Jurkat, Clone E6-1 (cell line): ENCODE measurements around the gene LMO1.

ENCODE experiments used
- DNase-seq: peaks from one replicate; pipeline ENCODE4 v3.0.0-alpha.2; 2011; ENCODE audit warnings: low read depth, low spot score
- H3K4me3 ChIP-seq: 2 replicates; pipeline ENCODE4 v1.5.1; 2011; ENCODE audit warnings: mild to moderate bottlenecking, low read length, control low read depth, moderate library complexity

The LMO1 gene

DNA sequence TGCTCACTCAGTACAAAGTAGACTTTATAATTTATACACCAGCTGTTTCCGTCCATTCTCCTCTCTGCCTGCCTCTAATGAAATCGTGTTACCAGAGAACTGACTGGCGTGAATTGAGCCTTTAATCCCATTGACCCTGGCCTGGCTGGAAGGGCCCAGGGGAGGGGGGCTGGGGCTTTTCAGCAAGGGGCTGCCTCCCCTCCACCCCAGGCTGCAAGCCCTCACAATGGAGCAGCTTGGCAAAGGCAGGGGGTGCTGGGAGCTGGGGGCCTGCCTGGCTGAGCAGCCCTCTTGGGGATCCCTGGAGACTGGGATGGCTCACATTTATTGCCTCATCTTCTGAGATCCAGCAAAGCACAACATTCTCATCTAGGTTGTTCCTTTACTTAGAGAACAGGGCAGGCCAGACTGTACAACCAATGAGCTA, 25.8 kb upstream of the LMO1 start:
- DNase-seq = no peak
- H3K4me3 ChIP-seq = no peak overlapping the region

- H3K4me3 ChIP-seq = no peak overlapping the region
- DNase-seq = no peak
These were observed 25.3 kb upstream of the LMO1 start for GRCh38 chr11:8288824-8289491.

DNA sequence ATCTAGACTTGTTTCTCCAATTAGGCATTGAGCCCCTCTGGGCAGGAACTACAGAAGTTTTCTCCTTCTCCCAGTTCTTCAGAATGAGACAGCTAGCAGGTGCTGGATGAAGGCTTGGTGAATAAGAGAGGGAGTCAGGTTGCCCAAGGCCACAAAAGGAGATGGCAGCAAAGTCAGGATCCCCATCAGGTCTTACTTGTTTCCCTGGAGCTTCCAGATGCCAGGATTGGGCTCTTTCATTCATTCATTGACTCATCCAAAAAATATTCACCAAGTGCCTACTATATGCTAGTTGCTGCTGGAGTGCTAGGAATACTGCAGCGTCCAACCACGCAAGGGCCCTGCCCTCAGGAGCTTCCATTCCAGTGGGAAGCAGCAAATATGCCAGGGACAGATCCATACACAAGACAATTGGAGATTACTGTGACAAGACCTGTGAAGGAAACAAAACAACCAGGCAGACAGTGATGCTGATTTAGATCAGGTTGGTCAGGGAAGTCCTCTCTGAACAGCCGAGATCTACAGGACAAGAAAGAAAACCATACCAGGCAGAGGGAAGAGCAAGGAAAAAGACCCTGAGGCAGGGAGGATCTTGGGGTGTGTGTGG, 24.6 kb upstream of the LMO1 start:
- DNase-seq = no peak
- H3K4me3 ChIP-seq = no peak overlapping the region

DNA sequence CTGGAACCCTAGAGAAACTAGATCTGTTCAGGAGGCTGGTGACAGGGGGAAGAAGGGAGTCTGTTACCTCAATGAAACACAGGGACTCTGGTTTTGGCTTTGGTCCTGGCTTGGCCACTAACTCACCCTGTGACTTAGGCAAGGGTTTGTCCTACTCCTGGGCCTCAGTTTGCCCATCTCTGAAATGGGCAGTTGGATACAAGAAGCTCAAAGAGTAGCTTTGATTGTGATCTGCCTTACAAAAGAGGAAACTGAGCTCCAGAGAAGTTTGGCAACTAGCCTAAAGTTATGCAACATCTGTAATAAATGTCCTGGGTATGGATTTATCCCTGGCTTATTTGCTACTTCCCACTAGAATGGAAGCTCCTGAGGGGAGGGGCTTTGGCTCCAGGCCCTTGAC, 24.0 kb upstream of the LMO1 start:
- no peak for DNase-seq

GRCh38 chr11:8287297-8287696, 23.6 kb upstream of the LMO1 start:
- DNase-seq = no peak
- no peak overlapping the region for H3K4me3 ChIP-seq

More for the DNA sequence above, 24.0 kb upstream of the LMO1 start:
- no peak overlapping the region for H3K4me3 ChIP-seq

- no peak overlapping the region for H3K4me3 ChIP-seq
- DNase-seq = no peak
These were observed 23.2 kb upstream of the LMO1 start for GRCh38 chr11:8286886-8287285.

- no peak for DNase-seq
- H3K4me3 ChIP-seq = no peak overlapping the region
These were observed 22.1 kb upstream of the LMO1 start for GRCh38 chr11:8285796-8286195.

- DNase-seq = no peak
These were observed 21.6 kb upstream of the LMO1 start for GRCh38 chr11:8285228-8285627.

GRCh38 chr11:8283465-8284230, 20.0 kb upstream of the LMO1 start:
- H3K4me3 ChIP-seq = no peak overlapping the region
- peak; percentile 40 for DNase-seq

More at GRCh38 chr11:8285228-8285627, 21.6 kb upstream of the LMO1 start:
- H3K4me3 ChIP-seq = no peak overlapping the region

DNA sequence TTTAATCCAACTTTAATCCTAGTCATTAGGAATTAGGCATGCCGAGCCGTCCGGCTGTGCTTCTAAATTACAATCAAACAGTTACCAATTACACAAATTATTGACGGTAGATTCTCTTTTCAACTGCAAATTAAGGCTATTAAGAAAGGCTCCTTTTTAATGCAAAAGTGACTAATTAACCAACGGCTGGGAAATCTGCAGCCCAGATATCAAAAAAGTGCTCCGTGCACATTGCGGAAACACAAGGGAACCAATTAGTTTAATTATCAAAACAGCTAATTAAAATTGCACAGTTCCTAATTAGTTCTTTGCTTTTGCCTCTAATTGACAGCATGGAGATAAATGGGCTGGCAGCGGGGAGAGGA, 19.4 kb upstream of the LMO1 start:
- no peak for DNase-seq
- H3K4me3 ChIP-seq = no peak overlapping the region

DNA sequence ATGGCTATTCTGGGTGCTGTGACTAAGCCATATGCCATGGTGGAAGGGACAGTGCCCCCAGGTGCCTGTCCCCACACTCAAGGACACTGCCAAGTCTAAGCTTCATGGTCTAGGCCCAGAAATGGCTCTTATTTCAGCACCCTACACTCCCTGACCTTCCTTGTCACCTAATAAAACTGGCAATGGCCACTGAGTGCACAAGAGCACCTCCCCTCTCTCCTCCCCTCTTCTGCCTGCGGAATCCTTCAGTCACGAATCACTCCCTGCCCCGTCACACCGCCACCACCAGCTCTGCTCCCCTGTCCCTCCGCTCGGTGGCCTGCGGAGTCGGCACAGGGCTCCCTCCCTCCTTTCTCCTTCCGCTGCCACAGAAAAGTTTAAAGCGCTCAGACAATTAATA, 19.0 kb upstream of the LMO1 start:
- no peak for DNase-seq
- no peak overlapping the region for H3K4me3 ChIP-seq

DNA sequence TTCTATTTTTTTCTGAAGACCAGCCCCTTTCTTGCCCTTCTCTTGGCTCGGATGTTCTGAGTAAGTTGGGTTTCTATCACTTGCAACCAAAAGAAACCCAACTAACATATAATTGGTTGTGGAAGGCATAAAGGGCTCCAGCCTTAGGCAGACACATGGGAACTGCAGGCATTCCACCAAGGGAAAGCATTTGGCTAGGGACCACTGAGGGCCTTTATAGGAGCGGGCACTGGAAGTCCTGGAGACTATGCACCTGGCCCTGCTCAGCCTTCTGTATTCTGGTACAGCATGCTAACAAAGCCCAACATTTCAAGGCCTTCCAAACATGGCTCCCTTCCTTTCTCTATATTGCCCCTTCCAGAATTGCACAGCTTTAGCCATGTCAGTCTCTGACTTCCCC, 17.6 kb upstream of the LMO1 start:
- H3K4me3 ChIP-seq = no peak overlapping the region
- no peak for DNase-seq

DNA sequence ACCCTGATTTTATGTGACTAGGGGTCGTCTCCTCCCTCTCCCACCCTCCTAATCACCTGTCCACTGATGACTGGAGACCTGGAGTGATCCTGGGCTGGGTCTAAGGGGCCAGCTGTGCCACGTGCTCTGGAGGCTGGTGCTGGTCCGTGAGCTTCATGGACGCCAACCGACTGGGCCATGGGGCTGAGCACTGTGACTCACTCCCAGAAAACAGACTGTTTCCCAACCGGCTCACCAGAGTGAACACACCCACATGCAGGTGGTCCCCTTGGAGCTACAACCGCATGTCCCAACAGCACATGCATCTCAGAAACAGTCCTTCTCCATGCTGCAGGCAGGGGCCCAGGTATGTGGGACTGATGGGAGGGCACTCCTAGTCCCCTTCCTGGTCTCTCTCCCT, 14.0 kb upstream of the LMO1 start:
- no peak for DNase-seq
- H3K4me3 ChIP-seq = no peak overlapping the region

DNA sequence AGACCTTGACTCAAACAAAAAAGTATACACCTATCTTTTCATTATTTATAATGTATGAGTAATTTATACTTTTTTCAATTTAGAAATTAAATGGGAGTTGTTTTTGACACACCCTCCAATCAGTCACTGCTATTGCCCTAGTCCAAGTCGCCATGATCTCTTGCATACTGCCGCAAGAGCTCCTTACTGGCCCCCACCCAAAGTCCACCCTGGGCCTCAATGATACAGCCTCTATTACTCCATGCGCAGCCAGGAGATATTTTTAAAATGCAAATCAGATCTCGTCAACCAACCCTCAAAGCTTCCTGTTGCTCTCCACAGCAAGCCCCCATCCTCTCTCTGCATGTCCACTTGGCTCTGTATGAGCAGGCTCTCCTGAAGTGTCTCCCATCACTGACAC, 12.8 kb upstream of the LMO1 start:
- no peak overlapping the region for H3K4me3 ChIP-seq
- DNase-seq = no peak

GRCh38 chr11:8273287-8273686, 9.6 kb upstream of the LMO1 start:
- DNase-seq = no peak
- H3K4me3 ChIP-seq = no peak overlapping the region

DNA sequence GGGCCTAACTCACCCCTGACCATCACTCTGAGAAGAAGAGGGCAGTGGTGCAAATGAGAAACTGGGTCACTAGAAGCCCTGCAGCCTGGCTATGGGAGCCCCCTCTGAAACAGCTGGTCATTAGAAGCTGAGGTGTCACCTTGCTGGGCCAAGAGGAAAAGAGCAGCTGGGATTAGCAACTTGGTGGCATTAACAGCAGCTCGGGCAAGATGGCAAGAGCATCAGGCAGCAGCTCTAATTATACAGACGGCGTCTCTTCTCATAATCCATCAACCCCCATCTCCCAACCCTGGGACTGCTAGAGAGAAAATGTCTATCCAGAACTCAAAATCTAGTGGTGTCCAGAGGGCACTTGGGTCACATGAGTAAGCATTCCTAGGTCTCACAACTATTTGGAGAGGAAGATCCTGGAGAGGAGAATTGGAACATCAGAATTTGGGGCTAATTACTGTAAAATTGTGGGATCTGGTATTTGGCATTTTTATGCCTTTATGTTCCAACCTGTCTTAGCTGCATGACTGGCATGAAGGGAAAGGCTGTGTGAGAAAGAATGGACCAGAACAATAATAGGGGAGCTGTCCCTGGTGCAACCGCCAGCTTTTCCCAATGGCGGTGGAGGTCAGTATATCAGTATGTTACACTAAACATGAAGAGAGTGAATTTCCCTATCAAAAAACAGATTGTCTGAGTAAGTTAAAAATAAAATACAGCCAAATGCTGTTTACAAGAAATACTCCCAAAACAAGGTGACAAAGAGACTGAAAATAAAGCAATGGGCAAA, 7.6 kb upstream of the LMO1 start:
- no peak for DNase-seq
- no peak overlapping the region for H3K4me3 ChIP-seq

- no peak for DNase-seq
- peak overlapping the region; percentile 65 for H3K4me3 ChIP-seq
These were observed 6.0 kb upstream of the LMO1 start for GRCh38 chr11:8269636-8270035.

DNA sequence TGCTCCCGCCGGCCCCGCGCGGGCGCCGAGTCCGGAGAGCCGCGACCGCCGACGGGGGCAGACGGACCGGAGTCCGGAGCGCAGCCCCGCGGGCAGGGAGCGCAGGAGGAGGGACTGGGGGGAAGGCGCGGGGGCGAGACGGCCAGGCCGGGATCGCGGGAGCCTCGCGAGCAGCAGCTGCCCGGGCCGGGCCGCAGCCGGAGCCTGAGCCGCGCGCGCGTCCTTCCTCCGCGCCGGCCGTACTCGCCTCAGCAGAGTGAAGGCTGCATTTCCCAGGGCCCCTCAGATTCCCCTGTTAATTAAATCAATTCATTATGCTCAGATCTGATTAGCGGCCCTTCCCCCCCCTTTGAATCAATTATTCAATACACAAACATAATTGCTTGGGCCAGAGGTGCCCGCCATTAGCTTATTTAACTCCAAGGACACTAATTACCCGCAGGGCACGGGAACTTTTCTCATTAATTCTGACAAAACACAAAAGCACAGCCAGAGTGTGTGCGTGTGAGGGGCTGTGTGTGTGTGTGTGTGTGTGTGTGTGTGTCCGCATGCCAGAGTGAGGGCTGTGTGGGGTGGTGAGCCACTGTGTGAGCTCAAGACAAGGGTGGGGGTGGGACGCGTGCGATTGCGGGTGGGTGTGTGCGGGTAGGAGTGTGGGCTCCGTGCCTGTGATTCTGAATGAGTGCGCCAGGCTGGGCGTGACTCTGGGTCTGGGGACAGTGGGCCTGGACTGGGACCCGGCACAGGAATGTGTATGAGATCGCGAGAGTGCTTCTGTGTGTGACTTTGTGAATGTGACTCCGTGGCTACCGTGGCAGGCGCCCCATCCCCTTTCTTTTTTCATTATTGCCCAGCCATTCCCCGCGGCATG, 5.1 kb upstream of the LMO1 start:
- DNase-seq = no peak
- H3K4me3 ChIP-seq = peak overlapping the region; percentile 65
